Cardiac fibroblast (primary cell): Measurements from ENCODE around the gene KCNK2.
"Not testable (repeated sequence)": the region's sequence is repeated elsewhere in the genome, so short reads cannot be mapped to it uniquely, and the experiment has no call there.

Experiments
- DNase-seq, 2 donors: peaks; one replicate each; pipeline versions ENCODE4 v3.0.0 to v3.0.0-alpha.2; 2010; ENCODE audit warnings: low read depth in 2 of 2
- H3K4me3 ChIP-seq, 2 donors: replicated peaks in 1 of 2; 1 replicate in 1 of 2; 2 replicates in 1 of 2; pipeline ENCODE4 v1.5.1; 2011; ENCODE audit warnings: low read depth in 2 of 2, low read length in 2 of 2, mild to moderate bottlenecking in 2 of 2, moderate library complexity in 1 of 2
- TF ChIP-seq, protein P1 (sequence below): IDR thresholded peaks from one replicate; pipeline ENCODE4 v1.5.1; 2011; ENCODE audit warnings: low read depth, mild to moderate bottlenecking, low read length, inconsistent platforms

Gene KCNK2

DNA sequence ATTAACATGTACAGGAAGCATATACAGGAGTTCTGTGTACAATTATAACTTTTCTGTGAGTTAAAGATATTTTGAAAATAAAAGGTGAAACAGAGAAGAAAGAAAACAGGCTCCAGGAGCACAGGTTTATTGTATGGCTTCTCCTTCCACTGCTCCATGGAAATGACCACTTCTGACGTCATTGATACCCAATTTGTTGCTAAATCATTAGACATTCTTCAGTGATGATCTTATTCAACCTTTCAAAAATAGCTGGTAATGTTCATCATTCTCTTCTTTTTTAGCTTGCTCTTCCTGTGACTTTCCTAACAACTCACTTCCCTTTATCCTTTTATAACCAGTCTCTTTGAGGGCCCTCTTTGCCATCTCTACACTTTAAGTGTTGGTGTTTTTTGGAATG, 77.8 kb downstream of the KCNK2 start:
- peak in 1 of 2 donors; percentile 58 for DNase-seq
- TF ChIP-seq, protein P1, sequence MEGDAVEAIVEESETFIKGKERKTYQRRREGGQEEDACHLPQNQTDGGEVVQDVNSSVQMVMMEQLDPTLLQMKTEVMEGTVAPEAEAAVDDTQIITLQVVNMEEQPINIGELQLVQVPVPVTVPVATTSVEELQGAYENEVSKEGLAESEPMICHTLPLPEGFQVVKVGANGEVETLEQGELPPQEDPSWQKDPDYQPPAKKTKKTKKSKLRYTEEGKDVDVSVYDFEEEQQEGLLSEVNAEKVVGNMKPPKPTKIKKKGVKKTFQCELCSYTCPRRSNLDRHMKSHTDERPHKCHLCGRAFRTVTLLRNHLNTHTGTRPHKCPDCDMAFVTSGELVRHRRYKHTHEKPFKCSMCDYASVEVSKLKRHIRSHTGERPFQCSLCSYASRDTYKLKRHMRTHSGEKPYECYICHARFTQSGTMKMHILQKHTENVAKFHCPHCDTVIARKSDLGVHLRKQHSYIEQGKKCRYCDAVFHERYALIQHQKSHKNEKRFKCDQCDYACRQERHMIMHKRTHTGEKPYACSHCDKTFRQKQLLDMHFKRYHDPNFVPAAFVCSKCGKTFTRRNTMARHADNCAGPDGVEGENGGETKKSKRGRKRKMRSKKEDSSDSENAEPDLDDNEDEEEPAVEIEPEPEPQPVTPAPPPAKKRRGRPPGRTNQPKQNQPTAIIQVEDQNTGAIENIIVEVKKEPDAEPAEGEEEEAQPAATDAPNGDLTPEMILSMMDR, result no peak
- H3K4me3 ChIP-seq, result no peak overlapping the region

DNA sequence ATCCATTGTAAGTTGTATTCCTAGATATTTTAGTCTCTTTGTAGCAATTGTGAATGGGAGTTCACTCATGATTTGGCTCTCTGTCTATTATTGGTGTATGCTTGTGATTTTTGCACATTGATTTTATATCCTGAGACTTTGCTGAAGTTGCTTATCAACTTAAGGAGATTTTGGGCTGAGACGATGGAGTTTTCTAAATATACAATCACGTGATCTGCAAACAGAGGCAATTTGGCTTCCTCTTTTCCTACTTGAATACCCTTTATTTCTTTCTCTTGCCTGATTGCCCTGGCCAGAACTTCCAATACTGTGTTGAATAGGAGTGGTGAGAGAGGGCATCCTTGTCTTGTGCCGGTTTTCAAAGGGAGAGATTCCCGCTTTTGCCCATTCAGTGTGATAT, 80.6 kb downstream of the KCNK2 start:
- DNase-seq, H3K4me3 ChIP-seq: not testable (repeated sequence)

DNA sequence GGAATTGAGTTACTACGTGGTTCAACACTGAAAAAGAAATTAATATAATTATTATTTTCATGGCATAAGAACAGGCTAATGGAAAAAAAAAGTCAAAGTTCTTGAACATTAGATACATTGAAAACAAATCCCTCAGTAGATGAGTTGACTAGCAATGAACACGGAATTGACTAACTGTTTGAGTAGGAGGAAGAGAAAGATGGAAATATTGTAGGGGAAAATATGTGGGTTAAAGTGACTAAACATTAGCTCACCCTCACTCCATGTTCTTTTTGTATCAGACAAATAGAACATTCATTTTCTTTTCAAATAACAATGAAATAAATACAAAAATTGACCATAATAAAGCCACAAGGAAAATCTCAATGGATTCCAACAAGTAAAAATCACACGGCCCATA, 84.3 kb downstream of the KCNK2 start:
- TF ChIP-seq, protein P1, result no peak
- no peak overlapping the region for H3K4me3 ChIP-seq
- DNase-seq, result peak in 1 of 2 donors; percentile 65

DNA sequence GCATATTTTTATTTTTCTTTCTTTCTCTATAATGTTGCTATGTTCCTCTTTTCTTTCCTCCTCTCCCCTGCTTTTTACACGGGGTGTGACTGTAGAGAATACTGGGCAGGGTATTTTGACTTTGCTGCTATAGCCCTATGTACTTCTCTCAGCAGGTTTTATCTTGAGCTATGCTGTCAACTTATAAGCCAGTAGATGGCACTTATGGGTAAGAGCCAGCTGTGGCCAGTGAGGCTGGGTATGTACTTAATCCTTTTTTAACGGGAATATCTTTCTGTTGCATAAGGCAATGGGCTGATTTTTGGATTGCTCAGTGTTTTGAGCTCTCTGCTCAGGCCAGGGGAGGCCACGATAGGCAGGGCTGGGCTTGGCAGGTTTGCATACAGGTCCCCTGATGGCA, 99.0 kb downstream of the KCNK2 start:
- H3K4me3 ChIP-seq, result no peak overlapping the region
- TF ChIP-seq, protein P1, result no peak
- peak in 1 of 2 donors; percentile 12 for DNase-seq

DNA sequence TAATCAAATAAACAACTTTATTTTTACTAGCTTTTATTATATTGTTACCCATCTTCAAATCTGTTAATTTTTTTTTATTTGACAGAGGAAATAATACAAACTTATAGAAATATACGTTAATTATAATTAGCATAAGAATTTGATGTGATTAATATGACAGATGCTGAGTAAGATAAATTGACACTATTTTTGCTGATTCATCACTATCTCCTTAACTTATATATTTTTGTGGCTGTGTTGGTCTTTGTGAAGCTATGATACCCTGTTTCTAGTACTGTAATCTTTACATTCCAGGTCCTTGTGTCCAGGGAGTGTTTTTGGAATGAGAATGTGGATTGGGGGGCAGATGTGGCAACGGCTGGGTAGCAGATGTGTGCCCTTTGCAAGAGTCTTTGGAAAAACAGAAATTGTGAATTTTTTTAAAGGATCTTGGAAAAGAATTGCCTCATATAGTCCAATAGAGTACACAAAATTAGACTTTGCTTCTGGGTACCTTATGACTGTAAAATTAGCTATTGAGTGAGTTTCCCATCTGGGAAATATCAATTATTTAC, 102.6 kb downstream of the KCNK2 start:
- TF ChIP-seq, protein P1, result no peak
- DNase-seq, result no peak

DNA sequence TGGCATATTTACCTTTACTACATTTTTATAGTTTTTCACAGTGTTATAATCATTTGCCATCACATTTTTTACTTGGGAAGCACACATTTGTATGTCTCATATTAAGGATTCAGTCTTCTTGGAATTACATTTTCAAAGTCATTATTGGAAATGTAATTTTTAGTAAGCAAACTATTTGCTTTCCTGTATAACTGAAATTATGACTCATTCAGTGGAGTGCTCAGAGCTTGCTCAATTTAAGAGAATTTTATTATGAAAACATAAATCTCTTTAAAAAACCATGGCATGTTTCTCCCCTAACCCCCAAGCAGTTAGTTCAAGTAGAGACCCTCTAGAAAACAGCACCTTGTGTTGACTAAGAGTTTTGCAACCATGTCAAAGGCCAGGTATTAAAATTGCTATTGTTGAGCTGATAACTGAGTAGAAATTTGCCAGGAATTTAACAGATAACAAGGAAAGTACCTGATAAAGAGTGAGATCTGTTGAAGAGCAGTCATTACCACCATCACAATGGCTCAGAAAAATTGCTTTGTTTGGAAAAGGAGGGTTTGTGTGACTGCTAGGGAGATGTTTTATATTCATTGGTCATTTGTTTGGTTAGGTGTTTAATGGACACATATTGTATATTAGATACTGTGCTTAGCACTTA, 105.9 kb downstream of the KCNK2 start:
- no peak overlapping the region for H3K4me3 ChIP-seq
- peak in 1 of 2 donors; percentile 24 for DNase-seq
- TF ChIP-seq, protein P1, result no peak

More for the DNA sequence above, 102.6 kb downstream of the KCNK2 start:
- H3K4me3 ChIP-seq, result no peak overlapping the region

DNA sequence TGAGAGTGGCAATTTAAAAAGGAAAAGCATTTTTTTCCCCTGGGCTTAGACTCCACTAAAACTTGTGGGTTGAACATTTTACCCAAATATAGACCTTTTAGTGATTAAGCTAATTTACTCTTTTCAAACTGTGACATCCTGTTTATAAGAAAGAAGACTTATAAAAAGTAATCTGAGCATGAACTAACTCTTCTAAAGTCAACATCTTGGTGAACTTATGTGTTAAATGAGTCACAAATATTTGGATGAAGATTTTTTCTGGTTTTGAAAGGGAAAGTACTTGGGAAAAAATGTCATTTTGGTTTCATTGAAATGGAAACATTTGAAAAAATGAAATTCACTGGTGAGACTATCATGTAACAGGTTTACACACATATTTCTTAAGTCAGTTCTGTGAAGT, 109.8 kb downstream of the KCNK2 start:
- TF ChIP-seq, protein P1, result no peak
- H3K4me3 ChIP-seq, result no peak overlapping the region
- DNase-seq, result peak; percentile 3 to 46
